DOHH2 (cell line): ENCODE data around the gene DACH1.

Source experiments
- CTCF ChIP-seq: fragments of 200-600 bp; sonication (generic); IDR thresholded peaks from one replicate; pipeline ENCODE4 v1.5.1; 2014; ENCODE audit warnings: antibody characterized with exemption, mild to moderate bottlenecking, low read depth, low read length; ENCODE audit not compliant: poor library complexity, severe bottlenecking
- EZH2phosphoT487 ChIP-seq: fragments of 200-600 bp; sonication (generic); IDR thresholded peaks from 2 replicates; pipeline ENCODE4 v1.6.1; 2017; ENCODE audit warnings: borderline replicate concordance, mild to moderate bottlenecking, antibody characterized with exemption, low read length, moderate library complexity, mixed read lengths

GRCh38 chr13:71488201-71488600 is 378.8 kb downstream of the DACH1 start:
- no peak for TF ChIP-seq CTCF
- no peak for TF ChIP-seq EZH2phosphoT487
